Effector memory CD8-positive, alpha-beta T cell (primary cell): ENCODE data around the gene FCRL2.

Experiments
- ATAC-seq: fragments of 150-1000 bp; cut with Tn5 transposase; replicated peaks from 2 replicates; pipeline ENCODE4 v1.10.0; 2021; ENCODE audit warnings: mild to moderate bottlenecking, moderate library complexity
- DNase-seq, 3 experiments: peaks; one replicate each; pipeline ENCODE4 v3.0.0; 2021
- H3K27ac Mint-ChIP-seq, 2 donors: one replicate each; pipeline ENCODE4 v1.8.0; 2022; ENCODE audit warnings: mild to moderate bottlenecking in 2 of 2, mixed read lengths in 2 of 2, moderate library complexity in 2 of 2
- H3K27me3 Mint-ChIP-seq, 2 donors: one replicate each; pipeline ENCODE4 v1.8.0; 2022; ENCODE audit warnings: mixed read lengths in 2 of 2
- H3K36me3 Mint-ChIP-seq: one replicate; pipeline ENCODE4 v1.8.0; 2022; ENCODE audit warnings: mild to moderate bottlenecking, moderate library complexity, mixed read lengths; ENCODE audit not compliant: insufficient read depth
- H3K4me1 Mint-ChIP-seq, 2 donors: one replicate each; pipeline ENCODE4 v1.8.0; 2022; ENCODE audit warnings: low read depth in 2 of 2, mixed read lengths in 2 of 2
- H3K4me3 Mint-ChIP-seq, 2 donors: one replicate each; pipeline ENCODE4 v1.8.0; 2022; ENCODE audit warnings: mild to moderate bottlenecking in 2 of 2, mixed read lengths in 2 of 2, moderate library complexity in 2 of 2
- H3K9me3 Mint-ChIP-seq, 2 donors: one replicate each; pipeline ENCODE4 v1.8.0; 2022; ENCODE audit warnings: mixed read lengths in 2 of 2

The FCRL2 gene

GRCh38 chr1:157697781-157698569, 79.0 kb downstream of the FCRL2 start:
- H3K27ac Mint-ChIP-seq, result peak overlapping the region; percentile 84 to 91
- peaks cover 61 to 89% of the 10 kb centered on the region in 2 donors for H3K4me1 Mint-ChIP-seq

GRCh38 chr1:157696966-157697628, 79.8 kb downstream of the FCRL2 start:
- ATAC-seq, result peak; percentile 23
- peaks cover 18% of the 10 kb centered on the region for H3K36me3 Mint-ChIP-seq

More at GRCh38 chr1:157697781-157698569, 79.0 kb downstream of the FCRL2 start:
- DNase-seq (no peak), ATAC-seq (no peak)
- Mint-ChIP-seq H3K9me3 (no peaks in the 10 kb centered on the region), H3K4me3 (peak overlapping the region; percentile 65 to 83), H3K36me3 (peaks cover 18% of the 10 kb centered on the region), H3K27me3 (peaks cover 0 to 9% of the 10 kb centered on the region in 2 donors)

More at GRCh38 chr1:157696966-157697628, 79.8 kb downstream of the FCRL2 start:
- Mint-ChIP-seq H3K4me3 (peak overlapping the region; percentile 65 to 83), H3K27ac (peak overlapping the region; percentile 84 to 91), H3K4me1 (peaks cover 58 to 82% of the 10 kb centered on the region in 2 donors), H3K27me3 (peaks cover 0 to 9% of the 10 kb centered on the region in 2 donors), H3K9me3 (no peaks in the 10 kb centered on the region)
- peak in 1 of 3 experiments; percentile 26 for DNase-seq
